Panc1 (cell line): Measurements from ENCODE around the gene GID8. TPM values are rescaled to one million over a fixed set of nuclear protein-coding genes. Genes with fewer than 3 reads are reported as not detected.

ENCODE experiments used
- ATAC-seq: fragments of 200-7000 bp; cut with Tn5 transposase; 2 replicates; pipeline ENCODE4 v1.9.1; 2020; ENCODE audit warnings: mild to moderate bottlenecking, moderate library complexity
- BruUV-seq: library from RNA; stranded (reverse); fragments of 400-500 nt; replicated peaks from 2 replicates; lab custom pipeline; 2021; lab: Mats Ljungman, UMichigan
- CTCF ChIA-PET: fragments of 300-600 bp; sonication (Branson Sonifier 250); formaldehyde crosslinking; loops from one replicate; lab custom pipeline; 2022; ENCODE audit warnings: antibody characterized with exemption; lab: Charles Lee
- POLR2A ChIA-PET: fragments of 300-600 bp; sonication (Branson Sonifier 250); formaldehyde crosslinking; loops from one replicate; lab custom pipeline; 2022; ENCODE audit warnings: antibody characterized with exemption; lab: Charles Lee
- DNase-seq: peaks from one replicate; pipeline ENCODE4 v3.0.0-alpha.2; 2010; ENCODE audit warnings: low read depth, low spot score
- H3K27ac ChIP-seq: 2 replicates; pipeline ENCODE4 v1.5.1; 2011; ENCODE audit warnings: mild to moderate bottlenecking, low read length, inconsistent platforms
- H3K27me3 ChIP-seq: fragments of 200-500 bp; sonication (Bioruptor generic); 2 replicates; pipeline ENCODE4 v1.6.0; 2014; ENCODE audit warnings: low read length, inconsistent platforms; ENCODE audit not compliant: control insufficient read depth, insufficient read depth
- H3K36me3 ChIP-seq: fragments of 200-500 bp; sonication (Bioruptor generic); 2 replicates; pipeline ENCODE4 v1.5.1; 2014; ENCODE audit warnings: inconsistent platforms, mild to moderate bottlenecking, low read length, moderate library complexity; ENCODE audit not compliant: control insufficient read depth, insufficient read depth
- H3K4me1 ChIP-seq: 2 replicates; pipeline ENCODE4 v1.5.1; 2011; ENCODE audit warnings: inconsistent platforms, mild to moderate bottlenecking, low read length, moderate library complexity; ENCODE audit not compliant: control insufficient read depth, insufficient read depth
- H3K4me3 ChIP-seq, 2 experiments: 2 replicates each; pipeline ENCODE4 v1.5.1; 2011 to 2012; ENCODE audit warnings: low read depth in 2 of 2, low read length in 2 of 2, mild to moderate bottlenecking in 2 of 2, inconsistent platforms in 1 of 2, moderate library complexity in 1 of 2
- H3K9me3 ChIP-seq: fragments of 200-500 bp; sonication (Bioruptor generic); 2 replicates; pipeline ENCODE4 v1.5.1; 2014; ENCODE audit warnings: low read depth, mild to moderate bottlenecking, inconsistent platforms, low read length, moderate library complexity; ENCODE audit not compliant: control insufficient read depth, insufficient read depth
- POLR2AphosphoS5 ChIP-seq: IDR thresholded peaks from 2 replicates; pipeline ENCODE4 v1.6.1; 2012; ENCODE audit warnings: mild to moderate bottlenecking, low read depth, low read length, moderate library complexity
- SIN3A ChIP-seq: IDR thresholded peaks from 2 replicates; pipeline ENCODE4 v1.6.1; 2012; ENCODE audit warnings: low read depth, mild to moderate bottlenecking, low read length, moderate library complexity, borderline replicate concordance; ENCODE audit not compliant: insufficient read depth
- TCF7L2 ChIP-seq: IDR thresholded peaks from 2 replicates; pipeline ENCODE4 v1.6.1; 2011; ENCODE audit warnings: mild to moderate bottlenecking, low read depth, low read length, inconsistent platforms
- in situ Hi-C: cut with HindIII; loops from 2 replicates; pipeline ENCODE4 v1.10.0; 2016; ENCODE audit warnings: low sequenced_read_pairs, low pct_unique_long_range_greater_than_20kb
- intact Hi-C: fragments of 100-400 bp; cut with micrococcal nuclease; formaldehyde crosslinking; loops from one replicate; pipeline ENCODE4 v1.10.0; 2022; ENCODE audit not compliant: unreplicated experiment
- total RNA-seq: library from RNA; stranded (reverse); gene quantifications from one replicate; pipeline ENCODE4 v1.2.1, GENCODE V29; 2021; ENCODE audit not compliant: unreplicated experiment
- TF ChIP-seq, protein P1 (sequence below): fragments of 450-650 bp; IDR thresholded peaks from 2 replicates; pipeline ENCODE4 v1.5.1; 2017; ENCODE audit warnings: mild to moderate bottlenecking
- TF ChIP-seq, protein P2 (sequence below), 2 experiments: IDR thresholded peaks; 2 replicates each; pipeline ENCODE4 v1.6.1; 2011 to 2012; ENCODE audit warnings: low read depth in 2 of 2, control low read depth in 1 of 2, low read length in 1 of 2, mild to moderate bottlenecking in 1 of 2, moderate library complexity in 1 of 2; ENCODE audit not compliant: insufficient read depth in 1 of 2

Gene GID8
- total RNA-seq, 1 experiment from 2014 or later = 37.3 TPM

DNA sequence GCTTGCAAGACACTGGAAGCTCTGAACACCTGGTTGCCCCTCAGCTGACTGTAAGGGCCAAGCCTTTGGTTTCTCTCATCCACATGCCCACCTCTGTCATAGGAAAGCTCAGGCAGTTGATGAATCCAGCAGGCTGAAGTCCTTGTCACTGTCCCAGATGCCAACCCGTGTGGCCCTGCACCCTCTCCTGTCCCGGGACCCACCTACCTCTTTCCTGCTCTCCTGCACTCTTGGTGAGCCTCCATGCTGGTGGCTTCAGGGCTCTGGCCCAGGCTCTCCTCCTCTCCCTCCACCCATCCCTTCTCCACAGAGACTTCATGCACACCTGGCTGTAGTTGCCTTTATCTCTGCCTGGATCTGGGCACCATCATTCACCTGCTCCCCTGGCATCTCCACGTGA lies 4.0 kb upstream of the GID8 start:
- no peak for ATAC-seq
- H3K4me3 ChIP-seq = no peak overlapping the region
- H3K27ac ChIP-seq = no peak overlapping the region
- DNase-seq = no peak
- CTCF ChIA-PET = no interaction called here
- intact Hi-C loops (no loop called here), in situ Hi-C loops (no loop called here)
- no TSS peak for BruUV-seq
- H3K27me3 ChIP-seq = no peaks in the 10 kb centered on the region
- no peaks in the 10 kb centered on the region for H3K9me3 ChIP-seq
- POLR2A ChIA-PET = no interaction called here
- no peak for TF ChIP-seq POLR2AphosphoS5
- TF ChIP-seq, protein P1, sequence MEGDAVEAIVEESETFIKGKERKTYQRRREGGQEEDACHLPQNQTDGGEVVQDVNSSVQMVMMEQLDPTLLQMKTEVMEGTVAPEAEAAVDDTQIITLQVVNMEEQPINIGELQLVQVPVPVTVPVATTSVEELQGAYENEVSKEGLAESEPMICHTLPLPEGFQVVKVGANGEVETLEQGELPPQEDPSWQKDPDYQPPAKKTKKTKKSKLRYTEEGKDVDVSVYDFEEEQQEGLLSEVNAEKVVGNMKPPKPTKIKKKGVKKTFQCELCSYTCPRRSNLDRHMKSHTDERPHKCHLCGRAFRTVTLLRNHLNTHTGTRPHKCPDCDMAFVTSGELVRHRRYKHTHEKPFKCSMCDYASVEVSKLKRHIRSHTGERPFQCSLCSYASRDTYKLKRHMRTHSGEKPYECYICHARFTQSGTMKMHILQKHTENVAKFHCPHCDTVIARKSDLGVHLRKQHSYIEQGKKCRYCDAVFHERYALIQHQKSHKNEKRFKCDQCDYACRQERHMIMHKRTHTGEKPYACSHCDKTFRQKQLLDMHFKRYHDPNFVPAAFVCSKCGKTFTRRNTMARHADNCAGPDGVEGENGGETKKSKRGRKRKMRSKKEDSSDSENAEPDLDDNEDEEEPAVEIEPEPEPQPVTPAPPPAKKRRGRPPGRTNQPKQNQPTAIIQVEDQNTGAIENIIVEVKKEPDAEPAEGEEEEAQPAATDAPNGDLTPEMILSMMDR = no peak
- no peak for TF ChIP-seq SIN3A
- TF ChIP-seq, protein P2, sequence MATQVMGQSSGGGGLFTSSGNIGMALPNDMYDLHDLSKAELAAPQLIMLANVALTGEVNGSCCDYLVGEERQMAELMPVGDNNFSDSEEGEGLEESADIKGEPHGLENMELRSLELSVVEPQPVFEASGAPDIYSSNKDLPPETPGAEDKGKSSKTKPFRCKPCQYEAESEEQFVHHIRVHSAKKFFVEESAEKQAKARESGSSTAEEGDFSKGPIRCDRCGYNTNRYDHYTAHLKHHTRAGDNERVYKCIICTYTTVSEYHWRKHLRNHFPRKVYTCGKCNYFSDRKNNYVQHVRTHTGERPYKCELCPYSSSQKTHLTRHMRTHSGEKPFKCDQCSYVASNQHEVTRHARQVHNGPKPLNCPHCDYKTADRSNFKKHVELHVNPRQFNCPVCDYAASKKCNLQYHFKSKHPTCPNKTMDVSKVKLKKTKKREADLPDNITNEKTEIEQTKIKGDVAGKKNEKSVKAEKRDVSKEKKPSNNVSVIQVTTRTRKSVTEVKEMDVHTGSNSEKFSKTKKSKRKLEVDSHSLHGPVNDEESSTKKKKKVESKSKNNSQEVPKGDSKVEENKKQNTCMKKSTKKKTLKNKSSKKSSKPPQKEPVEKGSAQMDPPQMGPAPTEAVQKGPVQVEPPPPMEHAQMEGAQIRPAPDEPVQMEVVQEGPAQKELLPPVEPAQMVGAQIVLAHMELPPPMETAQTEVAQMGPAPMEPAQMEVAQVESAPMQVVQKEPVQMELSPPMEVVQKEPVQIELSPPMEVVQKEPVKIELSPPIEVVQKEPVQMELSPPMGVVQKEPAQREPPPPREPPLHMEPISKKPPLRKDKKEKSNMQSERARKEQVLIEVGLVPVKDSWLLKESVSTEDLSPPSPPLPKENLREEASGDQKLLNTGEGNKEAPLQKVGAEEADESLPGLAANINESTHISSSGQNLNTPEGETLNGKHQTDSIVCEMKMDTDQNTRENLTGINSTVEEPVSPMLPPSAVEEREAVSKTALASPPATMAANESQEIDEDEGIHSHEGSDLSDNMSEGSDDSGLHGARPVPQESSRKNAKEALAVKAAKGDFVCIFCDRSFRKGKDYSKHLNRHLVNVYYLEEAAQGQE (IDR thresholded peaks at IDR 0.05; ENCODE audit: insufficient read depth in 1 of 2, low read depth in 2 of 2, low read length in 1 of 2) = no peak
- TF ChIP-seq TCF7L2 = no peak
- peaks cover 5% of the 10 kb centered on the region; the same call in 1 of the 2 replicates for H3K36me3 ChIP-seq
- peaks cover 49% of the 10 kb centered on the region for H3K4me1 ChIP-seq

DNA sequence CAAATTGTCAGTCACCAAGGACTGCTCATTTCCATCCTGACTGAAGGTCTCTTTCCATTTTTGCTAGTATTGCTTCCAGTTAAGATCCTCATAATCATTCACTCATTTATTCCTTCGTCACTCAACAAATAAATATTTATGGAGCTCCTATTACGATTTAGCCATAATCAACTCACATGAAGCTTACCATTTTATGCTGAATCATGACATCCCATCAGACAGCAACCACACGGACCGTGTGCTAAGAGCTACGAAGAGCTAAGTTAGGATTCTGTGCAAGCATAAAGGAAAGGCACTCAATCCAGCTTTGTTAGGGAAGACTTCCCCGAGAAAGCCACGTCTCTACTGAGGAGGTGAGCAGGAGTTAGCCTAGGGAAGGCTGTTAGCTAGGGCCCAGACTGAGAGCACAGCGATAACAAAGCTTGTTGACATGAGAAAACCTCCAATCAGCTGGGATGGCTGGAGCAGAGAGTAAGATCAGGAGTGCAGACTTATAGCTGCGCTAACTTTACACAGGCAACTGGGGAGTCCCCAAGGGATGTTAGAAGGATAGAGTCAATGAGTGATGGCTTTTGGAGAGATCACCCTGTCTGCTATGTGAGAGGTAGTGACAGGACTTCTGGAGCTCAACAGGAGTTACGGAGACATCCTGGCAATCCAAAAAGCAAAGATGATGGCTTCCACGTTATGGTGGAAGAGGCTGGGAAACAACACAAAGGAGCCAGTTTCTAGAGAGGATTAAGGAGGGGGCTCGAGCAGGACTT lies 2.6 kb upstream of the GID8 start:
- TF ChIP-seq POLR2AphosphoS5 = no peak
- TF ChIP-seq TCF7L2 = no peak
- TF ChIP-seq, protein P2 (IDR thresholded peaks at IDR 0.05; ENCODE audit: insufficient read depth in 1 of 2, low read depth in 2 of 2, low read length in 1 of 2) = no peak
- TF ChIP-seq, protein P1 = no peak
- TF ChIP-seq SIN3A = no peak
- DNase-seq = no peak
- intact Hi-C loops (no loop called here), in situ Hi-C loops (no loop called here)
- POLR2A ChIA-PET = interaction anchor here (1.0 kb wide), 1 partner anchor 16 kb away, joined by 4 read pairs; no protein-coding TSS in a partner anchor
- peak overlapping the region; percentile 75 for H3K27ac ChIP-seq
- no peaks in the 10 kb centered on the region for H3K9me3 ChIP-seq
- H3K4me3 ChIP-seq = no peak overlapping the region; a peak in 1 of 4 replicates
- no peaks in the 10 kb centered on the region for H3K27me3 ChIP-seq
- ATAC-seq = no peak
- H3K4me1 ChIP-seq = peaks cover 52% of the 10 kb centered on the region
- peaks cover 5% of the 10 kb centered on the region; the same call in 1 of the 2 replicates for H3K36me3 ChIP-seq
- CTCF ChIA-PET = no interaction called here
- BruUV-seq = no TSS peak
